PC-9 (cell line): Measurements from ENCODE around the gene MMAB. TPM values are rescaled to one million over a fixed set of nuclear protein-coding genes. Genes with fewer than 3 reads are reported as not detected.

Experiments used
- BruUV-seq: library from RNA; stranded (reverse); fragments of 400-500 nt; replicated peaks from 2 replicates; lab custom pipeline; 2021; lab: Mats Ljungman, UMichigan
- CTCF ChIA-PET: fragments of 300-600 bp; sonication (Branson Sonifier 250); formaldehyde crosslinking; loops from one replicate; lab custom pipeline; 2022; ENCODE audit warnings: antibody characterized with exemption; lab: Charles Lee
- POLR2A ChIA-PET: fragments of 300-600 bp; sonication (Branson Sonifier 250); formaldehyde crosslinking; loops from one replicate; lab custom pipeline; 2022; ENCODE audit warnings: antibody characterized with exemption; ENCODE audit not compliant: unreplicated experiment; lab: Charles Lee
- DNase-seq, 2 experiments: peaks; one replicate each; pipeline versions ENCODE4 v3.0.0 to v3.0.0-alpha.2; 2015 to 2022; ENCODE audit warnings: mixed read lengths in 1 of 2
- H2AFZ ChIP-seq: fragments of 200-600 bp; sonication (generic); 2 replicates; pipeline ENCODE4 v1.8.1; 2017; ENCODE audit warnings: antibody characterized with exemption
- H3F3A ChIP-seq: fragments of 200-600 bp; sonication (generic); 2 replicates; pipeline ENCODE4 v1.8.1; 2017; ENCODE audit warnings: antibody characterized with exemption, mild to moderate bottlenecking, low read depth; ENCODE audit not compliant: insufficient read depth
- H3K27ac ChIP-seq: fragments of 200-600 bp; sonication (generic); 2 replicates; pipeline ENCODE4 v1.6.1; 2016; ENCODE audit warnings: mixed run types
- H3K27me3 ChIP-seq: fragments of 200-600 bp; sonication (generic); 2 replicates; pipeline ENCODE4 v1.6.1; 2016; ENCODE audit warnings: low read depth, mixed run types; ENCODE audit not compliant: insufficient read depth
- H3K36me3 ChIP-seq: fragments of 200-600 bp; sonication (generic); 2 replicates; pipeline ENCODE4 v1.6.1; 2016; ENCODE audit warnings: low read depth, mixed run types
- H3K4me1 ChIP-seq: fragments of 200-600 bp; sonication (generic); replicated peaks from 2 replicates; pipeline ENCODE4 v1.6.1; 2016; ENCODE audit warnings: mixed run types; ENCODE audit not compliant: insufficient read depth
- H3K4me2 ChIP-seq: fragments of 200-600 bp; sonication (generic); 2 replicates; pipeline ENCODE4 v1.6.1; 2017; ENCODE audit warnings: mixed run types
- H3K4me3 ChIP-seq: fragments of 200-600 bp; sonication (generic); 2 replicates; pipeline ENCODE4 v1.6.1; 2016; ENCODE audit warnings: mixed run types
- H3K79me2 ChIP-seq: fragments of 200-600 bp; sonication (generic); 2 replicates; pipeline ENCODE4 v1.6.1; 2017; ENCODE audit warnings: low read depth, mixed run types
- H3K9me2 ChIP-seq: fragments of 200-600 bp; sonication (generic); 2 replicates; pipeline ENCODE4 v1.8.1; 2017; ENCODE audit warnings: mild to moderate bottlenecking; ENCODE audit not compliant: insufficient read depth
- H3K9me3 ChIP-seq: fragments of 200-600 bp; sonication (generic); 2 replicates; pipeline ENCODE4 v1.8.1; 2016; ENCODE audit warnings: low read depth; ENCODE audit not compliant: insufficient read depth
- H4K20me1 ChIP-seq: fragments of 200-600 bp; sonication (generic); 2 replicates; pipeline ENCODE4 v1.8.1; 2017; ENCODE audit not compliant: insufficient read depth
- EZH2 ChIP-seq: fragments of 200-600 bp; sonication (generic); IDR thresholded peaks from 2 replicates; pipeline ENCODE4 v1.8.0; 2017; ENCODE audit warnings: antibody characterized with exemption, low read depth
- intact Hi-C: fragments of 100-400 bp; cut with micrococcal nuclease; formaldehyde crosslinking; loops from one replicate; pipeline ENCODE4 v1.10.0; 2022; ENCODE audit not compliant: unreplicated experiment
- total RNA-seq: library from RNA; stranded (reverse); gene quantifications from 2 replicates; pipeline ENCODE4 v1.2.3, GENCODE V29; 2021
- TF ChIP-seq, protein P1 (sequence below): fragments of 200-600 bp; sonication (generic); conservative IDR thresholded peaks from 2 replicates; pipeline ENCODE4 v1.6.1; 2017; ENCODE audit warnings: mixed run types, antibody characterized with exemption, mild to moderate bottlenecking, moderate library complexity

MMAB gene
- total RNA-seq, 1 experiment from 2014 or later: 84.3 TPM

DNA sequence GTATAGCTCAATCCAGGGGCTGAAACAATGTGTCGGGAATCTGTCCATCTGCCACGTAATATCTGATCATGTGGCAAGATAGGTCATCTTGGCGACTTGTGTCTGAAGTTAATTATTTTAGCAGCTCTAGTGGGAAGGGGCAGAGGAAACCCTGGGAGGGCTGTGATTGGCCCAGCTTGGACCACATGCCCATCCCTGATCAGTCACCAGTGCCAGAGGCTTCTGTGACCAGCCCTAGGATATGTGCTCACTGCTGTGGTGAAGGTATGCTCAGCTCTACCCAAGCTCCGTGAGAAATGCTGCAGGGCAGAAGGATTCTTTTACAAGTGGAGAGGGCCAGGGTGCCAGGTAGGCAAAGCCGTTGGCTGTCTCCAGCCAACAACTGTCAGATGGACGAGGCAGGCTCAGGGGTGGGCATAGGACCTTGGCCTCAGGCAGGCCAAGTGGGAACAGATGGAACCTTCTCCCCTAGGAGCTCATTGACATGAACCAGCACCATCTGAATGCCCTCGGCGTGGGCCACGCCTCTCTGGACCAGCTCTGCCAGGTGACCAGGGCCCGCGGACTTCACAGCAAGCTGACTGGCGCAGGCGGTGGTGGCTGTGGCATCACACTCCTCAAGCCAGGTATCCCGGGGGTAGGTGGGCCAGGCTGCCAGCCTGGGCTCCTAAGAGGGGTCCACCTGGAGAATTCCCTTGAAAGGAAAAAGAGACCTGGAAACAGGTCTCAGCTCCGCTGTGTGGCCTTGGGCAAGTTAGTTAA is 21.4 kb upstream of the MMAB start:
- TF ChIP-seq, protein P1, sequence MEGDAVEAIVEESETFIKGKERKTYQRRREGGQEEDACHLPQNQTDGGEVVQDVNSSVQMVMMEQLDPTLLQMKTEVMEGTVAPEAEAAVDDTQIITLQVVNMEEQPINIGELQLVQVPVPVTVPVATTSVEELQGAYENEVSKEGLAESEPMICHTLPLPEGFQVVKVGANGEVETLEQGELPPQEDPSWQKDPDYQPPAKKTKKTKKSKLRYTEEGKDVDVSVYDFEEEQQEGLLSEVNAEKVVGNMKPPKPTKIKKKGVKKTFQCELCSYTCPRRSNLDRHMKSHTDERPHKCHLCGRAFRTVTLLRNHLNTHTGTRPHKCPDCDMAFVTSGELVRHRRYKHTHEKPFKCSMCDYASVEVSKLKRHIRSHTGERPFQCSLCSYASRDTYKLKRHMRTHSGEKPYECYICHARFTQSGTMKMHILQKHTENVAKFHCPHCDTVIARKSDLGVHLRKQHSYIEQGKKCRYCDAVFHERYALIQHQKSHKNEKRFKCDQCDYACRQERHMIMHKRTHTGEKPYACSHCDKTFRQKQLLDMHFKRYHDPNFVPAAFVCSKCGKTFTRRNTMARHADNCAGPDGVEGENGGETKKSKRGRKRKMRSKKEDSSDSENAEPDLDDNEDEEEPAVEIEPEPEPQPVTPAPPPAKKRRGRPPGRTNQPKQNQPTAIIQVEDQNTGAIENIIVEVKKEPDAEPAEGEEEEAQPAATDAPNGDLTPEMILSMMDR: no peak
- no peak for TF ChIP-seq EZH2
- ChIA-PET POLR2A (no interaction called here), CTCF (no interaction called here)
- Histone ChIP-seq H3K9me3 (no peaks in the 10 kb centered on the region), H3F3A (peaks cover 5% of the 10 kb centered on the region; the same call in 1 of the 2 replicates), H3K27me3 (no peaks in the 10 kb centered on the region), H3K36me3 (no peaks in the 10 kb centered on the region), H2AFZ (no peak overlapping the region), H3K4me2 (no peak overlapping the region), H3K4me1 (no peaks in the 10 kb centered on the region), H3K9me2 (no peaks in the 10 kb centered on the region), H3K4me3 (no peak overlapping the region), H3K27ac (no peak overlapping the region), H4K20me1 (no peaks in the 10 kb centered on the region), H3K79me2 (no peaks in the 10 kb centered on the region)
- DNase-seq: no peak
- intact Hi-C loops: loop anchor here (5.0 kb wide), 1 partner anchor 253 kb away; no protein-coding TSS in a partner anchor
- BruUV-seq: no TSS peak

DNA sequence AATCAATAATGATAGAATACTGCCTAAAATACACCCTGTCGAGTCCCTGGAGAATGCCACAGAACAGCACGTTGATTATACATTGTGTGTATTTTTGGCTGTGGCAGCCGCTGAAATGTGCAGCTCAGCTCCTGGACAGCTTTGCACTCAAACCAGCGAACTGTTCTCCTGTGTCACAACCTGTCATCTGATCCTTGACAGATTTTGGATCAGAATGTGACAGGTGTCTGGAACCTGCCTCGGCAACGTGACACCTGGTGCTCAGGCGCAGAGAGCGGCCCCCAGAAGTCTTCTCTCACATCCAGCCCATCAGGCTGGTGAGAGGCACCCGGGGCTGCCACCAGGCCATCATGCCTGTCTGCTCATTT is 19.6 kb upstream of the MMAB start:
- POLR2A ChIA-PET: interaction anchor here (0.5 kb wide), 1 partner anchor 142 kb away, joined by 6 read pairs; no protein-coding TSS in a partner anchor
- CTCF ChIA-PET: no interaction called here
- no peaks in the 10 kb centered on the region for H3K27me3 ChIP-seq

DNA sequence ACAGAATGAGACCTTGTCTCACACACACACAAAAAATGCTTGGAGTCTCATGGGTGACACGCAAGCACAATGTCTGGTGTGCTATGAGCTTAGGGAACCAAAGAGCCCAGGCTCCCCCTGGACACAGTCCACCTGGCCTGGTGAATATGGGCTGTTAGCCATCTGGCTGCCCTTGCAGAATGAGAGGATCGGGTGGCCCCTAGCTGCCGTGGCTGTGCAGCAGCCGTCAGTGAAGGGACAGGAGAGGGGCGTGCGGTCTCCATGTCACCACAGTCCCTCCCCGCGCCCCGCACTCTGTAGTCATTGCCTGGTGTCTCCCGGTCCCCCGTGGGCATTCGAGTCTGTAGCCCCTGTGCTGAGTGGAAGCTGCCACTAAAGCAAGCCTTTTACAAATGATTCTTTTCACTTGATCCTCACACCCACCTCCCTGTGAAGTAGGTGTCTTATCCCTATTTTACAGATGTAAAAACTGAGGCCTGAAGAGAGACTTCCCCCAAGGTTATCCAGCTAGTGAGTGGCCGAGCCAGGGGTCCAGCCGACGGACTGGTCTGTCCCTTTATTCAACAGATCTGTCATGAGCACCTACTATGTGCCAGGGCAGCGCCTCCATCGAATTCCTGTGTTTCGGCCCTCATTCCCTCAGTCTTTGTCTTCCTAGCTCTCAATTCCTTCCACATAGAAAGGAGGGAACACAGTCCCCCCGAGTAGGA is 19.0 kb upstream of the MMAB start:
- no peak overlapping the region for H3K4me3 ChIP-seq
- H4K20me1 ChIP-seq: no peaks in the 10 kb centered on the region
- CTCF ChIA-PET: no interaction called here
- H3K4me1 ChIP-seq: peaks cover 2% of the 10 kb centered on the region
- DNase-seq: no peak
- POLR2A ChIA-PET: no interaction called here
- H3K9me2 ChIP-seq: no peaks in the 10 kb centered on the region
- intact Hi-C loops: no loop called here
- BruUV-seq: no TSS peak
- no peaks in the 10 kb centered on the region for H3K36me3 ChIP-seq
- H3K27me3 ChIP-seq: no peaks in the 10 kb centered on the region
- no peak overlapping the region for H3K4me2 ChIP-seq
- H3F3A ChIP-seq: peaks cover 5% of the 10 kb centered on the region; the same call in 1 of the 2 replicates
- TF ChIP-seq EZH2: no peak
- TF ChIP-seq, protein P1: no peak
- H2AFZ ChIP-seq: no peak overlapping the region
- H3K79me2 ChIP-seq: no peaks in the 10 kb centered on the region
- no peaks in the 10 kb centered on the region for H3K9me3 ChIP-seq
- H3K27ac ChIP-seq: no peak overlapping the region

More for the DNA sequence above, 19.6 kb upstream of the MMAB start:
- Histone ChIP-seq H3K27ac (no peak overlapping the region), H3K79me2 (no peaks in the 10 kb centered on the region), H3K36me3 (no peaks in the 10 kb centered on the region), H3K4me2 (no peak overlapping the region), H4K20me1 (no peaks in the 10 kb centered on the region), H3K4me3 (no peak overlapping the region), H3K4me1 (no peaks in the 10 kb centered on the region), H2AFZ (no peak overlapping the region), H3K9me3 (no peaks in the 10 kb centered on the region), H3K9me2 (no peaks in the 10 kb centered on the region), H3F3A (peaks cover 5% of the 10 kb centered on the region; the same call in 1 of the 2 replicates)
- intact Hi-C loops: no loop called here
- BruUV-seq: no TSS peak
- no peak for DNase-seq
- no peak for TF ChIP-seq EZH2
- TF ChIP-seq, protein P1: no peak
